IPS DF 6.9 (cell line): ENCODE measurements around the gene SOCS7.

ENCODE experiments used
- DNase-seq: peaks from one replicate; pipeline ENCODE4 v3.0.0-alpha.2; 2013; ENCODE audit warnings: low read depth, low spot score
- H3K27ac ChIP-seq: one replicate; pipeline ENCODE4 v1.5.1; 2013; ENCODE audit warnings: low read length, control low read depth
- H3K27me3 ChIP-seq: 2 replicates; pipeline ENCODE4 v1.6.1; 2013; ENCODE audit warnings: mild to moderate bottlenecking, low read length; ENCODE audit not compliant: control insufficient read depth, insufficient read depth
- H3K36me3 ChIP-seq: 2 replicates; pipeline ENCODE4 v1.6.1; 2013; ENCODE audit warnings: low read length; ENCODE audit not compliant: control insufficient read depth, insufficient read depth
- H3K4me1 ChIP-seq: 2 replicates; pipeline ENCODE4 v1.6.1; 2013; ENCODE audit warnings: low read length; ENCODE audit not compliant: control insufficient read depth, insufficient read depth
- H3K4me3 ChIP-seq: 2 replicates; pipeline ENCODE4 v1.5.1; 2013; ENCODE audit warnings: mild to moderate bottlenecking, low read length
- H3K9me3 ChIP-seq: 2 replicates; pipeline ENCODE4 v1.6.1; 2013; ENCODE audit warnings: low read length, inconsistent platforms; ENCODE audit not compliant: control insufficient read depth, insufficient read depth
- WGBS: extraction: QIAGEN DNeasy Blood & Tissue Kit; methylation state at CpG from one replicate; pipeline ENCODE4 v1.1.7; 2013; ENCODE audit warnings: mixed read lengths, missing lambda C conversion rate; ENCODE audit not compliant: insufficient read length, insufficient coverage; 5-methylcytosine and 5-hydroxymethylcytosine counted together

The SOCS7 gene

GRCh38 chr17:38363016-38363415 is 11.4 kb downstream of the SOCS7 start:
- Histone ChIP-seq H3K27ac (no peak overlapping the region), H3K27me3 (no peaks in the 10 kb centered on the region), H3K36me3 (peaks cover 8% of the 10 kb centered on the region; the same call in 1 of the 2 replicates), H3K4me1 (peaks cover 2% of the 10 kb centered on the region), H3K9me3 (no peaks in the 10 kb centered on the region), H3K4me3 (no peak overlapping the region)
- WGBS = no CpG with 5 or more reads among the region's 5 CpGs
- no peak for DNase-seq

DNA sequence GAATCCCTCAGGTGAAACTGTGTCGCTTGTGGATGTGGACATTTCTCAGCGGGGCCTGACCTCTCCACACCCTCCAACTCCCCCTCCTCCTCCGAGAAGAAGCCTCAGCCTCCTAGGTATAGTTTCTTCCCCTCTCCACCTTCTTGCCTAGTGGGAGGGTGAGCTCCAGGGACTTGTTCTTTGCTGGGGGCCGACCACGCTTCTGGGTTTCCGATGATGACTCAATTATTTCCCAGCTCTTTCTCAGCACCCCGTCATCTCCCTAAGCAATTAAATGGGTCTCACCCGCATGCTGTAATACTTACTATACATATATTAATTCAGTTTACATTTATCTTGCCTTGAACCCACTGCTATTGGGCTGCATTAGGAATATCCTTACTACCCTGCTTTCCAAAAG is 13.1 kb downstream of the SOCS7 start:
- Histone ChIP-seq H3K9me3 (no peaks in the 10 kb centered on the region), H3K4me3 (no peak overlapping the region), H3K36me3 (peaks cover 11% of the 10 kb centered on the region; the same call in 1 of the 2 replicates), H3K27me3 (no peaks in the 10 kb centered on the region), H3K27ac (no peak overlapping the region), H3K4me1 (peaks cover 2% of the 10 kb centered on the region)
- no CpG with 5 or more reads among the region's 8 CpGs for WGBS
- DNase-seq = no peak

GRCh38 chr17:38369124-38369886 is 17.7 kb downstream of the SOCS7 start:
- Histone ChIP-seq H3K27ac (no peak overlapping the region), H3K4me3 (no peak overlapping the region), H3K27me3 (no peaks in the 10 kb centered on the region), H3K4me1 (no peaks in the 10 kb centered on the region), H3K36me3 (peaks cover 9% of the 10 kb centered on the region; the same call in 1 of the 2 replicates), H3K9me3 (no peaks in the 10 kb centered on the region)
- no CpG with 5 or more reads among the region's 8 CpGs for WGBS
- no peak for DNase-seq

DNA sequence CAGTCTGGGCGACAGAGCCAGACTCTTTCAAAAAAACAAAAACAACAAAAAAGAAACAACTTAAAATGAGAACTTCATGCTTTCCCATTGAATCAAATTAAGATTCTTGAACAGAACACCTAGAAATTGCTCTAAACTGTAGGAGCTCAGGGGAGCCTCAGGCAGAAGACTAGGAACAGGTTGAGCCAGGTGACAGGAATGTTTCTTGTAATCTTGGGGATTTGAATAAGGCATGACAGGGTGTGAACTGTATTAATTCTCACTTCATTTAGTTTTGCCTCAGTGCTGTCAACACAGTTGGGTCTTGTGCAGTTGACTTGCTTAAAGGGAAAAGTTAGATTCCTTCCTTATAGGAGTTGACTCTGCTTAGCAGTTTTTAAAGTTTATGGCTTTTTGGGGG is 27.8 kb downstream of the SOCS7 start:
- Histone ChIP-seq H3K4me1 (no peaks in the 10 kb centered on the region), H3K27ac (no peak overlapping the region), H3K4me3 (no peak overlapping the region), H3K36me3 (peaks cover 4% of the 10 kb centered on the region; the same call in 1 of the 2 replicates), H3K9me3 (peaks cover 1% of the 10 kb centered on the region; the same call in 1 of the 2 replicates), H3K27me3 (no peaks in the 10 kb centered on the region)
- DNase-seq = no peak
- WGBS = no CpG with 5 or more reads among the region's 1 CpG

- Histone ChIP-seq H3K4me1 (no peaks in the 10 kb centered on the region; the same call in 1 of the 2 replicates), H3K27me3 (no peaks in the 10 kb centered on the region), H3K36me3 (no peaks in the 10 kb centered on the region; the same call in 1 of the 2 replicates), H3K4me3 (no peak overlapping the region), H3K27ac (no peak overlapping the region), H3K9me3 (no peaks in the 10 kb centered on the region)
- DNase-seq = no peak
- no CpG with 5 or more reads among the region's 4 CpGs for WGBS
Measured at GRCh38 chr17:38395090-38395489, 43.4 kb downstream of the SOCS7 start.

DNA sequence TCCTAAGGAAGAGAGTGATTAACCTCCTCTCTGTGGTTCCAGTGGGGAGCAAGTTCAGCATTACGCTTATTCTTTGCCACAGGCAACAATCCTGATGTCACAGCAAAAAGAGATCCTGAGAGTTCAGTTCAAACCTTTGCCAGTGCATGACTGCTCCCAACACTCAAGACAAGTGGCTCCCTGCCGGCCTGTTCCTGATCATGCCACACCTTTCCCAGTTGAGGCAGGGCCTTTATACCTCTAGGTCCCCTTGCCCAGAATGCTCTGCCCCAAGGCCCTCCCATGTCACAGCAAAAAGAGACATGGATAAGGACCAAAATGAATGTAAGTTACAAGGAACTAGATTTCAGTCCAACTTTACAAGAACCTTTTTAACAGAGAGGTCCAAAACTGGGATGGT is 45.6 kb downstream of the SOCS7 start:
- H3K36me3 ChIP-seq = peaks cover 3% of the 10 kb centered on the region; the same call in 1 of the 2 replicates

GRCh38 chr17:38400286-38400685 is 48.6 kb downstream of the SOCS7 start:
- Histone ChIP-seq H3K27me3 (no peaks in the 10 kb centered on the region), H3K27ac (no peak overlapping the region), H3K4me1 (peaks cover 9% of the 10 kb centered on the region), H3K4me3 (no peak overlapping the region), H3K9me3 (no peaks in the 10 kb centered on the region), H3K36me3 (peaks cover 3% of the 10 kb centered on the region; the same call in 1 of the 2 replicates)
- no peak for DNase-seq
- no CpG with 5 or more reads among the region's 6 CpGs for WGBS

More for the DNA sequence above, 45.6 kb downstream of the SOCS7 start:
- no CpG with 5 or more reads among the region's 2 CpGs for WGBS
- Histone ChIP-seq H3K9me3 (no peaks in the 10 kb centered on the region), H3K4me1 (no peaks in the 10 kb centered on the region; the same call in 1 of the 2 replicates), H3K4me3 (no peak overlapping the region), H3K27ac (no peak overlapping the region), H3K27me3 (no peaks in the 10 kb centered on the region)
- no peak for DNase-seq

DNA sequence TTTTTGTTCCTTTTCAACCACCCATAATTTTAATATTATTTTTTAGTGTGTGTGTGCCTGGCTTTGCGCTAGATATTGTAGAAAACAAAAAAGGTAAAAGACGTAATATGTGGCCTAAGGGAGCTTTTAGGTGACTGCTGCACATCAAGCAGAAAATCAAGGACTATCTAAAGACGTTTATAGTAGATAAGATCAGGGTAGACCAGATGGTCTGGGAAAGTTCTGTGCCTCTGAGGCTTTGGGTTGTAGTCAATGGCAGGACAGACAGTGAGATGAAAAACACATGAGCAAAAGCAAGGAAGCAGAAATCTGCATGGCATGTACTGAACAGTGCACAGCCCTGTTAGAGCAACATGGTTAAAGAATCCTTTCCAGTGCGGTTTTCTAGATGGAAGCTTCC is 49.8 kb downstream of the SOCS7 start:
- DNase-seq = no peak
- no peak overlapping the region for H3K4me3 ChIP-seq
- H3K36me3 ChIP-seq = 0 out of 2 replicates have a peak, but pooled peaks cover 3% of the 10 kb centered on the region
- no peaks in the 10 kb centered on the region for H3K9me3 ChIP-seq
- peaks cover 9% of the 10 kb centered on the region for H3K4me1 ChIP-seq
- 100% methylated on average over 2 of the region's 4 CpGs for WGBS
- H3K27me3 ChIP-seq = no peaks in the 10 kb centered on the region
- H3K27ac ChIP-seq = no peak overlapping the region

- H3K27me3 ChIP-seq = no peaks in the 10 kb centered on the region
- WGBS = no CpG with 5 or more reads among the region's 5 CpGs
- no peak overlapping the region for H3K4me3 ChIP-seq
- no peak for DNase-seq
- peaks cover 9% of the 10 kb centered on the region for H3K4me1 ChIP-seq
- H3K9me3 ChIP-seq = no peaks in the 10 kb centered on the region
- 0 out of 2 replicates have a peak, but pooled peaks cover 3% of the 10 kb centered on the region for H3K36me3 ChIP-seq
- no peak overlapping the region for H3K27ac ChIP-seq
Measured at GRCh38 chr17:38402897-38403296, 51.3 kb downstream of the SOCS7 start.

GRCh38 chr17:38403491-38403890 is 51.8 kb downstream of the SOCS7 start:
- DNase-seq = no peak
- Histone ChIP-seq H3K36me3 (0 out of 2 replicates have a peak, but pooled peaks cover 3% of the 10 kb centered on the region), H3K4me3 (no peak overlapping the region), H3K27ac (no peak overlapping the region), H3K4me1 (peaks cover 9% of the 10 kb centered on the region), H3K27me3 (no peaks in the 10 kb centered on the region), H3K9me3 (no peaks in the 10 kb centered on the region)
- no CpG with 5 or more reads among the region's 4 CpGs for WGBS
